Liver (tissue), 3 donors: ENCODE results near the gene F12.

Experiments used
- EGR1 ChIP-seq, 2 donors: IDR thresholded peaks; 2 replicates each; pipeline ENCODE4 v1.6.1; 2016 to 2018; ENCODE audit warnings: antibody characterized with exemption in 2 of 2, low read depth in 2 of 2
- TF ChIP-seq, protein P1 (sequence below): fragments of 150-350 bp; IDR thresholded peaks from 2 replicates; pipeline ENCODE4 v1.5.1; 2017; ENCODE audit warnings: improper control_type of control experiment, low read depth, low read length; ENCODE audit not compliant: missing input control
- TF ChIP-seq, protein P2 (sequence below): IDR thresholded peaks from 2 replicates; pipeline ENCODE4 v1.6.1; 2016; ENCODE audit warnings: antibody characterized with exemption
- donor health status: healthy.
- donor health status: healthy.

DNA sequence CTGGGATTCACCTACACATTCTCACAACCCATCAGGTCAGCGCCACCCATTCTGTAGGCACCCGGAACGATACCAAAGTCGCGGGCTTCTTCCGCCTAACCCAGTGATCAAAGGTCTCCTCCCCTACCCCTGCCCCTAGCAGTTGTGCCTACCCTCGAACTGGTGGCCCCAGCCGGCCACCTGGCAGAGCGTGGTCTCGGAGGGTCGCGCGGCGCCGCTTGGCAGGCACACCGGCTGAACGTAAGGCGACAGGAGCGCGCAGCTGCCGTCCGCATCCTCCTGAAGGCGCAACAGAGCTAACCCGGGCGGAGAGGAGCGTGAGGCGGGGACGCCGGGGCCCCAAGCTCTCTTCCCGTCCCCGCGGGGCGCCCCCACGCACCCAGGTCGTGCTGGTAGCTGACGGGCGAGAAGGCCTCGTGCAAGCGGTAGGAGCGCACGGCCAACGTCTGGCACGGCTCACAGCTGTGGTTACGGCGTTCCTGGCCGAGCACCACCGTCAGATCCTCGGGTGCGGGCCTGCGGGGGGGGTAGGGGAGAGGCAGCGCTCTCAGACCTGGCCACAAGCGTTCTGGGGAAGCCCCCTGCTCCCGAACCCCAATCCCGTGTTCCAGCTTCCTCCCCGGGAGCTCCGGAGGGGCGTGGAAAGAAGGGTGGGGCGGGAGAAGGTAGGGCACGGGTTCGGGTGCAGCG, 6.1 kb downstream of the F12 start:
- TF ChIP-seq, protein P1, sequence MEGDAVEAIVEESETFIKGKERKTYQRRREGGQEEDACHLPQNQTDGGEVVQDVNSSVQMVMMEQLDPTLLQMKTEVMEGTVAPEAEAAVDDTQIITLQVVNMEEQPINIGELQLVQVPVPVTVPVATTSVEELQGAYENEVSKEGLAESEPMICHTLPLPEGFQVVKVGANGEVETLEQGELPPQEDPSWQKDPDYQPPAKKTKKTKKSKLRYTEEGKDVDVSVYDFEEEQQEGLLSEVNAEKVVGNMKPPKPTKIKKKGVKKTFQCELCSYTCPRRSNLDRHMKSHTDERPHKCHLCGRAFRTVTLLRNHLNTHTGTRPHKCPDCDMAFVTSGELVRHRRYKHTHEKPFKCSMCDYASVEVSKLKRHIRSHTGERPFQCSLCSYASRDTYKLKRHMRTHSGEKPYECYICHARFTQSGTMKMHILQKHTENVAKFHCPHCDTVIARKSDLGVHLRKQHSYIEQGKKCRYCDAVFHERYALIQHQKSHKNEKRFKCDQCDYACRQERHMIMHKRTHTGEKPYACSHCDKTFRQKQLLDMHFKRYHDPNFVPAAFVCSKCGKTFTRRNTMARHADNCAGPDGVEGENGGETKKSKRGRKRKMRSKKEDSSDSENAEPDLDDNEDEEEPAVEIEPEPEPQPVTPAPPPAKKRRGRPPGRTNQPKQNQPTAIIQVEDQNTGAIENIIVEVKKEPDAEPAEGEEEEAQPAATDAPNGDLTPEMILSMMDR, result no peak
- TF ChIP-seq EGR1 (IDR thresholded peaks at IDR 0.05; ENCODE audit: low read depth in 2 of 2), result no peak
- TF ChIP-seq, protein P2, sequence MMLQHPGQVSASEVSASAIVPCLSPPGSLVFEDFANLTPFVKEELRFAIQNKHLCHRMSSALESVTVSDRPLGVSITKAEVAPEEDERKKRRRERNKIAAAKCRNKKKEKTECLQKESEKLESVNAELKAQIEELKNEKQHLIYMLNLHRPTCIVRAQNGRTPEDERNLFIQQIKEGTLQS, result no peak
